Activated gamma-delta T cell treated with Interleukin-2 at 50 U/mL for 16 hours (primary cell): ENCODE data around the gene CFAP77.

Experiments used
- DNase-seq: peaks from one replicate; pipeline ENCODE4 v3.0.0-alpha.2; 2020

The CFAP77 gene

GRCh38 chr9:132606066-132606465 is 196.1 kb downstream of the CFAP77 start:
- DNase-seq, result no peak

- no peak for DNase-seq
Measured at GRCh38 chr9:132609184-132609583, 199.2 kb downstream of the CFAP77 start.

GRCh38 chr9:132609829-132610228 is 199.8 kb downstream of the CFAP77 start:
- DNase-seq, result no peak

GRCh38 chr9:132610661-132611060 is 200.7 kb downstream of the CFAP77 start:
- DNase-seq, result no peak

- no peak for DNase-seq
Measured at GRCh38 chr9:132614324-132614723, 204.3 kb downstream of the CFAP77 start.

GRCh38 chr9:132615774-132616173 is 205.8 kb downstream of the CFAP77 start:
- DNase-seq, result no peak

GRCh38 chr9:132616725-132617124 is 206.7 kb downstream of the CFAP77 start:
- no peak for DNase-seq

GRCh38 chr9:132622159-132622558 is 212.1 kb downstream of the CFAP77 start:
- no peak for DNase-seq
